Skeletal muscle satellite cell (primary cell): ENCODE measurements around the gene CAMTA1.

Source experiments
- H3K27me3 ChIP-seq: 2 replicates; pipeline ENCODE4 v1.7.0; 2013; ENCODE audit warnings: low read length; ENCODE audit not compliant: control insufficient read depth, insufficient read depth
- H3K36me3 ChIP-seq: 2 replicates; pipeline ENCODE4 v1.7.0; 2013; ENCODE audit warnings: mild to moderate bottlenecking, control low read depth, low read length; ENCODE audit not compliant: insufficient read depth
- H3K4me1 ChIP-seq: 2 replicates; pipeline ENCODE4 v1.7.0; 2013; ENCODE audit warnings: low read length; ENCODE audit not compliant: control insufficient read depth, insufficient read depth
- H3K4me2 ChIP-seq: 2 replicates; pipeline ENCODE4 v1.7.0; 2013; ENCODE audit warnings: mild to moderate bottlenecking, low read length
- H3K4me3 ChIP-seq: 2 replicates; pipeline ENCODE4 v1.7.0; 2013; ENCODE audit warnings: low read length
- H3K9ac ChIP-seq: 2 replicates; pipeline ENCODE4 v1.7.0; 2013; ENCODE audit warnings: mild to moderate bottlenecking, low read depth, low read length, moderate library complexity
- H3K9me3 ChIP-seq: replicated peaks from 2 replicates; pipeline ENCODE4 v1.7.0; 2013; ENCODE audit warnings: mild to moderate bottlenecking, control low read depth, low read length

Gene CAMTA1

DNA sequence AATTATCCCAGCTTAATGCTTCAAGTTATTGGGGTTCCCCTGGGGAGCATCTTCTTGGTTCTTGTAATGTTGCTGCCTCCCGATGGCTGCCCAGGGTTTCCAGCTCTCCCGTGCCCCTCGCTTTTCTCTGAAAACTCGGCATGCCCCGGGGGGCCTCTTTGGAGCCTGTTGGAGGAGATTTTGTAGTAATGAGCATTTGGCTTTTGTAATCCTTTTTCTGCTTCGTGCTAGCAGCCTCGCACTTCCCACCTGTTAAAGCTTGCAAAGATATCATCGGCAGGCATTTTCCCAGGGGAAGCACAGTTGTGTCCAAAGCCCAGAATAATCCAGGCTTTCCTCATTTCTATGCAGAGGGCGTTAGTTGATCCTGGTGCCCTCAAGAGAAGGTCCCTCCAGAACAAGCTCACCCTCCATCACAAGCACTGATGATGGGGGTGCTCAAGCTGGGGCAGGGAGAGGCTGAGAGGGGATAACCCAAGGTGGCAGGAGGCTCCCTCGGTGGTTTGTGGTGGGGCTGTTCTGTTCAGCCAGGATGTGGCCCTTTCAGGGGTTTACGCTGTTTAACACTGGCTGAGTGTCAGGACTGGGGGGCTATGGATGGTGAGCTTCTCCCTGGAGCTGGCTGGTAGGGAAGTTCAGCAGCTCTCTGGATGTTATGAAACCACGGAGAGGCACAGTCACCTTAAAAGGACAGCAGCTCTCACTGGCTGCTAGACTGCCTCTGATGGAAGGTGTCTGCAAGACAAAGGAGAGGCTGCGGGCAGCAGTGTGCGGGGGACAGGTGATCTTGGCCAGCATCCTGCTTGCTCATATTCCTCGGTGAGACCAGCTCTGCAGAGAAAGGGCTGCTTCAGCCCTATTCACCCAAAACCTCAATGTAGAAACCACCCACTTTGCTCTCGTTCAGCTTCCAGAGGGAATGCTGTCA is 508.7 kb downstream of the CAMTA1 start:
- Histone ChIP-seq H3K9me3 (no peaks in the 10 kb centered on the region), H3K4me2 (no peak overlapping the region), H3K36me3 (no peaks in the 10 kb centered on the region), H3K4me3 (no peak overlapping the region), H3K4me1 (peaks cover 61% of the 10 kb centered on the region), H3K27me3 (no peaks in the 10 kb centered on the region), H3K9ac (no peak overlapping the region)

DNA sequence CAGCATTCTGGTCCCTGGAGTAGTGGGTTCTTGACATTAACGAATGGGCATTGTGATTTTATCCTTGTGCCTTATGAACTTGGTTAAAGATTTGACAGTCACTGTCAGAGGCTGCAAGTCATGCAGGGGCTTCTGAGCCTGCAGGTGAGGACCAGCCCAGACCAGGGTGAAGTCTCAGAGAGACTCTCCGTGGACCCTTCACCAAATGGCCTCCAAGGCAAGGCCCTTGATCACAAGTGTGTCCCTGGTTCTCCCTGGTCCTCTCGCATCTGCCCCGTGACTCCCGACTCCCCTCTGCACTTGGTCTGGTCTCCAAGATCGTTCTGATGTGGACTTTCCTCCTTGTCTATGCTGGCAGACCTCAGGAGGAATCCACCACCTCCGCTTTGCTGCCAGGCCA is 509.4 kb downstream of the CAMTA1 start:
- H3K9me3 ChIP-seq = no peaks in the 10 kb centered on the region
- H3K4me2 ChIP-seq = no peak overlapping the region
- H3K27me3 ChIP-seq = no peaks in the 10 kb centered on the region
- peaks cover 65% of the 10 kb centered on the region for H3K4me1 ChIP-seq
- no peak overlapping the region for H3K4me3 ChIP-seq
- no peak overlapping the region for H3K9ac ChIP-seq
- H3K36me3 ChIP-seq = no peaks in the 10 kb centered on the region

DNA sequence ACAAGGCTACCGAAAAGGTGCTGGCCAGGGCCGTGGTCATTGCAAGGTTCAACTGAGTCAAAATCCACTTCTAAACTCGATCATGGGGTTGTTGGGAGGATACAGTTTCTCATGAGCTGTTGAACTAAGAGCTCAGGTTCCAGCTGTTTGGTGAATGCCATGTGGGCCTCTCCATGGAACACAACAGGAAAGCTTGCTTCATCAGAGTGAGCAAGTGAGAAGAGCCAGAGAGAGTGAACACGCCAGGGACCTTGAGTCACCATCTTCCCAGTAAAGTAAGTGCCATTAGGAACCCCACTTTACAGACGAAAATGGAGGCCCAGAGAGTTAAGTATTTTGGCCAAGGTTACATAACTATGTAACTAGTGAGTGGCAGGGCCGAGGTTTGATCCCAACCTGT is 510.7 kb downstream of the CAMTA1 start:
- H3K9ac ChIP-seq = no peak overlapping the region
- no peak overlapping the region for H3K4me3 ChIP-seq
- no peak overlapping the region for H3K4me2 ChIP-seq
- no peaks in the 10 kb centered on the region for H3K36me3 ChIP-seq
- no peaks in the 10 kb centered on the region for H3K9me3 ChIP-seq
- H3K27me3 ChIP-seq = no peaks in the 10 kb centered on the region
- peaks cover 73% of the 10 kb centered on the region for H3K4me1 ChIP-seq

- Histone ChIP-seq H3K9me3 (no peaks in the 10 kb centered on the region), H3K4me3 (no peak overlapping the region), H3K4me2 (no peak overlapping the region), H3K36me3 (no peaks in the 10 kb centered on the region), H3K9ac (no peak overlapping the region), H3K27me3 (no peaks in the 10 kb centered on the region), H3K4me1 (peaks cover 73% of the 10 kb centered on the region)
Observed at GRCh38 chr1:7296968-7297367, 511.7 kb downstream of the CAMTA1 start.

GRCh38 chr1:7298145-7298544 is 512.9 kb downstream of the CAMTA1 start:
- Histone ChIP-seq H3K9me3 (no peaks in the 10 kb centered on the region), H3K36me3 (no peaks in the 10 kb centered on the region), H3K4me2 (peak overlapping the region; percentile 73), H3K9ac (peak overlapping the region; percentile 81), H3K4me1 (peaks cover 62% of the 10 kb centered on the region), H3K27me3 (no peaks in the 10 kb centered on the region), H3K4me3 (no peak overlapping the region)

GRCh38 chr1:7298749-7299151 is 513.5 kb downstream of the CAMTA1 start:
- H3K36me3 ChIP-seq = no peaks in the 10 kb centered on the region
- peaks cover 56% of the 10 kb centered on the region for H3K4me1 ChIP-seq
- no peaks in the 10 kb centered on the region for H3K27me3 ChIP-seq
- peak overlapping the region; percentile 32 for H3K4me3 ChIP-seq
- peak overlapping the region; percentile 81 for H3K9ac ChIP-seq
- no peaks in the 10 kb centered on the region for H3K9me3 ChIP-seq
- peak overlapping the region; percentile 73 for H3K4me2 ChIP-seq

GRCh38 chr1:7299329-7299799 is 514.1 kb downstream of the CAMTA1 start:
- H3K4me1 ChIP-seq = peaks cover 50% of the 10 kb centered on the region
- no peaks in the 10 kb centered on the region for H3K9me3 ChIP-seq
- no peaks in the 10 kb centered on the region for H3K36me3 ChIP-seq
- no peaks in the 10 kb centered on the region for H3K27me3 ChIP-seq
- peak overlapping the region; percentile 89 for H3K9ac ChIP-seq
- peak overlapping the region; percentile 77 for H3K4me2 ChIP-seq
- peak overlapping the region; percentile 51 for H3K4me3 ChIP-seq

- H3K36me3 ChIP-seq = no peaks in the 10 kb centered on the region
- H3K4me2 ChIP-seq = peak overlapping the region; percentile 77
- peak overlapping the region; percentile 89 for H3K9ac ChIP-seq
- H3K4me1 ChIP-seq = peaks cover 48% of the 10 kb centered on the region
- peak overlapping the region; percentile 51 for H3K4me3 ChIP-seq
- H3K9me3 ChIP-seq = no peaks in the 10 kb centered on the region
- H3K27me3 ChIP-seq = no peaks in the 10 kb centered on the region
Observed at GRCh38 chr1:7299994-7300393, 514.7 kb downstream of the CAMTA1 start.

GRCh38 chr1:7300893-7301663 is 515.8 kb downstream of the CAMTA1 start:
- peak overlapping the region; percentile 6 for H3K4me3 ChIP-seq
- no peaks in the 10 kb centered on the region for H3K9me3 ChIP-seq
- no peaks in the 10 kb centered on the region for H3K36me3 ChIP-seq
- no peaks in the 10 kb centered on the region for H3K27me3 ChIP-seq
- H3K4me1 ChIP-seq = peaks cover 45% of the 10 kb centered on the region
- H3K4me2 ChIP-seq = peak overlapping the region; percentile 77
- H3K9ac ChIP-seq = peak overlapping the region; percentile 89

DNA sequence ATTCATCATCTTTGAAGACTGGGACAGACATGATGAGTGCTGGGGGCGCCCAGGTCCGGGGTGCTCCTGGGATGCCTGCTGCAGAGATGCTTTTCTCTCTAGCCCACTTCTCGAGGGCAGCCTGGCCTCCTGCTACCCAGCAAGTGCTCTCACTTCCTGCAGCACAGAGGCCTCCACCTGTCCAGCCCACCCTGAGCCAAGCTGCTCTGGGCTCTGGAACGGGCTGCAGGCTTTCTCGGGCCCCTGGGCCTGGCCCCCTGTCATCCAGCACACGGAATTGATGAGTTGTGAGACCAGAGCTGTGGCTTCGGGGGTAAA is 516.4 kb downstream of the CAMTA1 start:
- no peaks in the 10 kb centered on the region for H3K27me3 ChIP-seq
- H3K36me3 ChIP-seq = no peaks in the 10 kb centered on the region
- H3K4me3 ChIP-seq = no peak overlapping the region
- H3K4me2 ChIP-seq = no peak overlapping the region
- peaks cover 45% of the 10 kb centered on the region for H3K4me1 ChIP-seq
- H3K9me3 ChIP-seq = no peaks in the 10 kb centered on the region
- peak overlapping the region; percentile 62 for H3K9ac ChIP-seq

DNA sequence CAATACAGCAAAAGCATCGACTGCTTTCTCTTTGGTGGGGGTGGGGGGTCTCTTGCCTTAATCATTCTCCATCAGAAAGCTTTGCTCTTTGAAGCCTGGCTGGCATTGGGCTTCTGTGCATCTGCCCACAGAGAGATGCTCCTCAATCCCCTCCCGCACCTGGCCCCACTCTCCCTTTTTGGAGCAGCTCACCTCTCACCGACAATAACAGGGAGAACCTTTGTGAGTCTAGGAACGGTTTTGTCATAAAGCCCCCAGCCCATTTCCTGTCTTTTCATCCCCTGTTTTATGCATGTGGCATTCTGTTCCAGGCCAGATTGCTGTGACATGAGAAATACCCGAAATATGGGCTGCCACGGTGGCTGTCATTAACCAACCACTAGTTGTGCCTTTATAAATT is 516.9 kb downstream of the CAMTA1 start:
- H3K4me3 ChIP-seq = no peak overlapping the region
- no peak overlapping the region for H3K4me2 ChIP-seq
- H3K27me3 ChIP-seq = no peaks in the 10 kb centered on the region
- no peaks in the 10 kb centered on the region for H3K36me3 ChIP-seq
- no peaks in the 10 kb centered on the region for H3K9me3 ChIP-seq
- H3K4me1 ChIP-seq = peaks cover 45% of the 10 kb centered on the region
- H3K9ac ChIP-seq = no peak overlapping the region
